ENCODE data around the gene LEKR1.
A peak's percentile ranks its signal among the peaks of the same experiment; 100 is the strongest.

The LEKR1 gene

GRCh38 chr3:157063926-157064325, 237.8 kb downstream of the LEKR1 start:
- DNase-seq, result no peak

DNA sequence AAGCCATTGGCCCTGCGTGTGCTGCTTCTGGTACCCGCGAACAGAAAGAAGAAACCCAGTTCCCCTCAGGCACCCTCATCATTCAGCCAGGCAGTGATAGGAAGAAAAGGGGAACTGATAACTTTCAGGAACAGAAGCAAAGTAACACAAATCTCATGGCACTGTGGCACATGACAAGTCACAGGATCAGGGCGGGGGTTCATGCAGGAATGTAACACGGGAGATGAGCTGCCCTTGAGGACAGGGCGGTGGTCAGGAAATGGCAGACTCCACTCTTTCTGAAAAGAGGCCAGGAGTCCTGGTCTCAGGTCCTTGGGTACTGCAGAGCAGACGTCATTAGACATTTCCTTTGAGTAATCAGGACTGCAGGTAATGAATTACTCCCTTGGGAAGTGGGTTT, 238.2 kb downstream of the LEKR1 start:
- DNase-seq, result no peak

DNA sequence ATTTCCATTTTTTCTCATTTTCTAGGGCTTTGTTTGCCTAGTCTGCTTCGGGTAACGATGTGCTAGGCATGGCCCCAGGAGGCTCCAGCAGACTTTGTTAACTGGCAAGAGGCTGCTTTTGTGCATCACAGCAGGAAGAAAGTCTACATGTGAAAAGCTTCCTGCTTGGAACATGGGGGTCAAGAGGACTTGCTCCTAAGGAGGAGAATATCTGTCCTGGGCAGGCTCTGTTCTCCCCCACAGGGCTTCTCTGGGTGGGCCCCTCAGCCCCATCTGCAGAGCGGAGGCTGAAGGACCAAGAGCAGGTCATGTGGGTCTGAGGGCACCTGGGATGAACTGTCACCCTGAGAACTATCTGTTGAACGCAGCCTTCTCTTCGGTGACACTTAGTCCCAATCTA, 239.0 kb downstream of the LEKR1 start:
- no peak for DNase-seq

GRCh38 chr3:157066335-157067098, 240.4 kb downstream of the LEKR1 start:
- peak; percentile 83 for DNase-seq

- DNase-seq, result no peak
These were observed 241.0 kb downstream of the LEKR1 start for GRCh38 chr3:157067114-157067513.

DNA sequence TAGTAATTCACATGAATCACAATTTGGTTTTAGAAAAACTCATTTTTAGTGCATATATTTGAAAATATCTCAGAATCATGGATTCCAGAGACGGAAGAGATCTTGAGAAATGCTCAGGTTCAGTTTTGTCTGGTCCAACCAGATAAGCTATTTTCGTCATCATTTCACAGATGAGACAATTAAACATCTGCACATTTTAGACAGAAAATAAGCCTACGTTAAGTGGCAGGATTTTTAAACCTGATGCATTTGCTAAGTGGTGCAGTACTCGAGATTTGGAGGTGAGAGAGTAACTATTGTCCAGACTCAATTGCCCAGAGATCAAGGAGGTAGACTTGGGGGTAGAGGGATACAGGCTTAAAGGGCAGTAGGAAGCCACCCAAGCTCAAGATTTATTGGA, 243.3 kb downstream of the LEKR1 start:
- no peak for DNase-seq

DNA sequence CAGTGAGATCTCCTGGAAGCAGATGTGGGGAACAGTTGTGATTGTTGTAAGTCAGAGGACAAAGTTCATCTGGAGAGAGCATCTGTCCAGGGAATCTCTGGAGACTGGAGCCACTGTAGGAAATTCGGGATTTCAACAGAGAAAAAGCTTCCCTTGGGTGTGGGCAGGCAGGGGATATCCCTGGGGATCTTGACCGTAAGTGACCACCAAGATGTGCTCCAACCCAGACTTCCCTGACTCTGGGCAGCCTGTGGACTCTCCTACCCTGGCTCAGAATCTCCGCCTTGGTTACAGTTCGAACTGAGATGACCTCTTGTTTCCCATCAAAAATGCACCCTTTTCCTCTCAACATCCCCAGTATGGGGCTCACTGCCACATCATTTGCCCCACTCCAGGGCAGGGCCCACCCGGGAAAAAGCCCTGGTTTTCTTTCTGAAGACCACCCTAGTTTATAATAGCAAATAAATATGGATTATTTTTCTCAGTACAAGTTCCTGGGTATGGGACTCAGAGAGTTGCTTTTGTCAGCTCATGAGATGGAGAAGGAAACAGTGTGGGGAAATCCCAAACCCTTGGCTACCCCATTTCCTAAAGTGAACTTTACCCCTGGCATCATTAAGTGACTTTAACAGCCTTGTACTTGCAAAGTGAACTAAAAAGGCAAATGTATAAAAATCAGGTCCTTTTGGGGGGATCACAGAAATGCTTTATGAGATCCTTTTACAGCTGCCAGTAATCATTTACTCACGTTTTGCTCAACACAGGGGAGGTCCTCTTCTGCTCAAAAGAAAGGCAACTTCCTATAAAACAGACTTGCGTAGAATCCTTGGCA, 243.9 kb downstream of the LEKR1 start:
- no peak for DNase-seq

GRCh38 chr3:157070678-157070999, 244.5 kb downstream of the LEKR1 start:
- no peak for DNase-seq

- DNase-seq, result no peak
These were observed 245.8 kb downstream of the LEKR1 start for GRCh38 chr3:157071744-157072525.

DNA sequence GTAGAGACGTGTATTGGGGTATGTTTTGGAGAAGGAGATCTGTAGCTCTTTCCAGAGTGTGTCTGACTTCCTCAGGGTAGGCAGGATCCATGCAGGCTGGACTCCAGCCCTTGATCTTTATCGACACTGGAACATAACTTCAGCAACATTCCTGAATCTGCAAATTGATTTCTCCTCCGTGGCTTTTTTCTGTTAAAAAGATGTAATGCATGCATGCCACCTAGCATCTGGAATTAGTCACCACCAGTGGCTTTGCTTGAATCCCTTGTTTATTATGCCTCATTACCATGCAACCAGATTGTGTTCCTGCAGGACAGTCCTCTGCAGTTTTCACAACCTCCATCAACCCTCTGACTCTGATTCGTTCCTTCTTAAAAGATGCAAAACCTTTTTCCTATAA, 247.7 kb downstream of the LEKR1 start:
- peak; percentile 76 for DNase-seq

DNA sequence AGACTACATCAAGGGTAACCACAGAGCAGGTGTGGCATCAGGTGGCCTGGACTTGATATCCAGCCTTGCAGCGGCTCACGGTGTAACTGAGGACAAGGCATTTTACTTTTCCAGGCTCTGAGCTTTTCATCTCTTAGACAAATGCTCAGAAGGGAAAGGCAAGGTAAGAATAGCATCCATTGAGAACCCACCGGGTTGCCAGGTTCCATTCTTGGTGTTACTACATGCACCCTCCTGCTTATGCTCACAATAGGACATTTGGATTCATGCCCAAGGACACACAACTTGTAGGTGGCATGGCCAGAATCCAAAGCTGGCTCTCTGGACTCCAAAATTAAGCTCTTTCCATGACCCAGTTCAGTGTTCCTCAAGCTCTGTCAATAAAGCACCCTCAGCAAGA, 248.3 kb downstream of the LEKR1 start:
- no peak for DNase-seq

DNA sequence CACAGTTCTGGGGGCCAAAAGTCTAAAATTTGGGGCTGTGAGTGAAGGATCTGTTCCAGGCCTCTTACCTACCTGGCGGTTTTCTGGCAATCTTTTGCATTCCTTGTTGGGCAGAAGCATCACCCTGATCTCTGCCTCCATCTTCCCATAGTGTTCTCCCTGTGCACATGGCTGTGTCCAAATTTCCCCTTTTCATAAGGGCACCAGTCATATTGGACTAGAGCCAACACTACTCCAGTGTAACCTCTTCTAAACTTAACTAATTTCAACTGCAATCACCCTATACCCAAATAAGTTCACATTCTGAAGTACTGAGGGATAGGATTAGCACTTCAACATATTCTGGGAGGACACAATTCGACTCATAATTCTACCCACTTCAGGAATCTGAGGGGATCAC, 248.8 kb downstream of the LEKR1 start:
- no peak for DNase-seq

- DNase-seq, result no peak
These were observed 249.7 kb downstream of the LEKR1 start for GRCh38 chr3:157075693-157076420.

- DNase-seq, result peak; percentile 79
These were observed 251.4 kb downstream of the LEKR1 start for GRCh38 chr3:157077565-157077991.

GRCh38 chr3:157078131-157078810, 252.1 kb downstream of the LEKR1 start:
- no peak for DNase-seq

DNA sequence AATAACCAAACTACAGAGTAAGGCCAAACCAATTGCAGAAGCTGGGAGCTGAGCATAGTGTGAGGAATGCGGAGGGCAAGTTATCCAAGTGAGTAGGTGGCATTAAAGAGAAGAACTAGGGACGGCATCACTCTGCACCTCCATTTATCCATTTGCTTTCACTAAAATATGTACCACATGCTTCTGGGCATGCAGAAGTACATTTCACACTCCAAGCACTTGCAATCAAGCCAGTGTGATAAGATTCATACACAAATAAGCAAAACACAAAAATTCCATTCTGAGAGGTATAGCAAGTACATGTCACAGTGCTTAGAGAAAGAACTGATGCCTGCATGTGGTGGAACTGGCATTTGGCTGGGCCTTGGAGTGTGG, 252.6 kb downstream of the LEKR1 start:
- no peak for DNase-seq

DNA sequence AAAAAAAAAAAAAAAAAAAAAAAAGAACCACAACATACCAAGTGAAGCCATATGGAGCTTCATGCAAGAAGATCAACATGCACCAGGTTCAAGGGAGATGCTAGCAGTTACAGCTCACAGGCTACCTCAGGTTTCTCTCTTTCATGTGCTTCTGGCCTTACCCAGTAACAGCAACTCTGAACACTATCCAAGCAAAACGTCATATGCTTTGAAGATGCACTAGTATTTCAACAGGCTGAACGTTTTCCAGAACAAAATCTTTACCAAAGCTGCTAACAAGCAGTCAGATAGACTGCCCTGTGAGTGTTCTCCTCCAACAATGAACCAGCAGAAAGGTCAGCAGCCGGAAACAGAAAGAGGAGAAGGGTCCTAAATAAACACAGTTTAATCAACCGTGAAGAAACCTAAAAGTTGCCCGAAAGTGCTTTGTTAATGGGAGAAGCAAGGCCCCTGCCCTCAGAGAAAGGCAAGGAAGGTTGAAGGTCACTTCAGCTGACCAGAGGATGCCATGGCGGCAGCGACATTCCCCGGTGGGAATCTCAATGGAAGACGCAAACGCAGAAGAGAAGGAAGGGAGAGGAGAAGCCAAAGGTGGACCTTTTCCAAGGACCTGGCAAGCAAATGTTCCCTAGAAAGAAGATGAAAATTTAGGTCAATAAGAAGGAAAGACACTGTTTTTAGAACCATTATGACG, 253.7 kb downstream of the LEKR1 start:
- no peak for DNase-seq

- peak; percentile 93 for DNase-seq
These were observed 255.6 kb downstream of the LEKR1 start for GRCh38 chr3:157081626-157082210.

GRCh38 chr3:157082305-157082982, 256.3 kb downstream of the LEKR1 start:
- peak; percentile 86 for DNase-seq

DNA sequence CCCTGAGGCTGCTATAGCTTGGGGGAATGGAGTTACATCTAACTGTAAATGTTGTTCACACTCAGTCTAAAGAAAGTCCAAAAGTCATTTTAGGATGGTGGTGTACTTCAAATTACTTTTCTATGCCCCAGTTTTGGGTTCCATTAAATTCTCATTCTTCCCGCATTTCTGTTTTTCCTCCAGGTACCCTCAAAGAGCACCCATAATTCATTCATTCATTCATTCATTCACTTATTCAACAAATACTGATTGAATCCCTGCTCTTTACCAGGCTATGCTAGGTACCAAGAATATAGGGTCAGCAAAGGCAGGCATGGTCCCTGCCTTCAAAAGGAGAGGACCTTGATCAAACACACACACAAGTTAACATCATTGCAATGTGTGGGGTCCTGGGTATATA, 257.7 kb downstream of the LEKR1 start:
- DNase-seq, result no peak

Measured in HCEC 1CT (cell line).